Thyroid gland (tissue), 4 donors: ENCODE data around the gene PCP2. TPM values are rescaled to one million over a fixed set of nuclear protein-coding genes. Genes with fewer than 3 reads are reported as not detected.

Source experiments
- DNase-seq, 2 donors: peaks; one replicate each; pipeline ENCODE4 v3.0.0-alpha.2; 2019
- H3K27ac ChIP-seq, 3 donors: fragments of 200-600 bp; sonication (generic); 1 replicate in 2 of 3; 2 replicates in 1 of 3; pipeline ENCODE4 v1.5.1; 2016 to 2019; ENCODE audit warnings: mild to moderate bottlenecking in 1 of 3, moderate library complexity in 1 of 3
- H3K27me3 ChIP-seq: fragments of 200-600 bp; sonication (generic); one replicate; pipeline ENCODE4 v1.5.1; 2019
- H3K36me3 ChIP-seq, 2 donors: fragments of 200-600 bp; sonication (generic); one replicate each; pipeline ENCODE4 v1.5.1; 2016 to 2019
- H3K4me1 ChIP-seq, 2 donors: fragments of 200-600 bp; sonication (generic); one replicate each; pipeline ENCODE4 v1.5.1; 2017 to 2019
- H3K4me3 ChIP-seq, 3 donors: fragments of 200-600 bp; sonication (generic); replicated peaks in 1 of 3; 1 replicate in 2 of 3; 2 replicates in 1 of 3; pipeline ENCODE4 v1.5.1; 2016; ENCODE audit warnings: mild to moderate bottlenecking in 1 of 3
- H3K9me3 ChIP-seq: fragments of 200-600 bp; sonication (generic); one replicate; pipeline ENCODE4 v1.5.1; 2017
- POLR2A ChIP-seq, 2 donors: fragments of 450-650 bp; IDR thresholded peaks; one replicate each; pipeline ENCODE4 v1.6.1; 2017; ENCODE audit warnings: antibody characterized with exemption in 2 of 2, mild to moderate bottlenecking in 2 of 2, moderate library complexity in 1 of 2
- WGBS, 2 donors: methylation state at CpG; one replicate each; pipeline ENCODE4 v1.1.5; 2017; 5-methylcytosine and 5-hydroxymethylcytosine counted together
- intact Hi-C: fragments of 100-400 bp; cut with DNase I; formaldehyde crosslinking; loops from one replicate; pipeline ENCODE4 v1.15.1; 2023
- microRNA-seq: library from miRNA; unstranded; fragments of <30 nt; microRNA quantifications from one replicate; pipeline ENCODE4, GENCODE V29; 2016
- small RNA-seq: library from RNA; depleted of rRNA; stranded (forward); fragments of <200 nt; gene quantifications from one replicate; pipeline ENCODE3, GENCODE V24; 2016
- total RNA-seq, 4 donors: library from RNA; depleted of rRNA; stranded (reverse); fragments of >200 nt; gene quantifications; one replicate each; pipeline ENCODE4 v1.2.3, GENCODE V29; 2016
- TF ChIP-seq, protein P1 (sequence below), 6 experiments: fragments of 200-600 bp in 3 of 6; fragments of 450-650 bp in 3 of 6; sonication (generic) in 3 of 6; IDR thresholded peaks; one replicate each; pipeline ENCODE4 v1.5.1; 2016 to 2019; ENCODE audit warnings: antibody characterized with exemption in 6 of 6, mild to moderate bottlenecking in 2 of 6, inconsistent platforms in 1 of 6, moderate library complexity in 1 of 6

The PCP2 gene
- total RNA-seq, 4 donors from 2014 or later = 1.1 to 1.3 TPM; not detected in 2

DNA sequence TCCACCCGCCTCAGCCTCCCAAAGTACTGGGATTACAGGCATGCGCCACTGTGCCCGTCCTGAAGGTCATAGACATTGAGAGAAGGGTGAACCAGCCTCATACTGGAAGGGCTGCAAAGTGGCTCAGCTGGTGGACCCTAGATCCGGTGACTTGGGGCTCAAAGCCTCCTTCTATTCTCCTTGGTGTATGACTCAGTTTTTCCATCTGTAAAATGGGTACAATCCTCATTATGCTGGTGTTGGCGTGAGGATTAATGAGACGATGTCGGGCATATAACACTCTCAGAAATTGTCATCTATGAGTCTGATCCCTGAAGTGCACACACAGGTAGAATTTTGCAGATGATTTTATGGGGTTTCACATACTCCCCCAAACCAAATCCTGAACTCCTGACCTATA is 43.7 kb downstream of the PCP2 start:
- 87 to 93% methylated on average over 7 of the region's 7 CpGs for WGBS, 2 donors
- Histone ChIP-seq H3K27ac (no peak overlapping the region), H3K4me1 (no peaks in the 10 kb centered on the region), H3K9me3 (no peaks in the 10 kb centered on the region), H3K36me3 (no peaks in the 10 kb centered on the region), H3K27me3 (no peaks in the 10 kb centered on the region), H3K4me3 (no peak overlapping the region)
- intact Hi-C loops = no loop called here
- DNase-seq = no peak
- TF ChIP-seq POLR2A (IDR thresholded peaks at IDR 0.05) = no peak
- TF ChIP-seq, protein P1, sequence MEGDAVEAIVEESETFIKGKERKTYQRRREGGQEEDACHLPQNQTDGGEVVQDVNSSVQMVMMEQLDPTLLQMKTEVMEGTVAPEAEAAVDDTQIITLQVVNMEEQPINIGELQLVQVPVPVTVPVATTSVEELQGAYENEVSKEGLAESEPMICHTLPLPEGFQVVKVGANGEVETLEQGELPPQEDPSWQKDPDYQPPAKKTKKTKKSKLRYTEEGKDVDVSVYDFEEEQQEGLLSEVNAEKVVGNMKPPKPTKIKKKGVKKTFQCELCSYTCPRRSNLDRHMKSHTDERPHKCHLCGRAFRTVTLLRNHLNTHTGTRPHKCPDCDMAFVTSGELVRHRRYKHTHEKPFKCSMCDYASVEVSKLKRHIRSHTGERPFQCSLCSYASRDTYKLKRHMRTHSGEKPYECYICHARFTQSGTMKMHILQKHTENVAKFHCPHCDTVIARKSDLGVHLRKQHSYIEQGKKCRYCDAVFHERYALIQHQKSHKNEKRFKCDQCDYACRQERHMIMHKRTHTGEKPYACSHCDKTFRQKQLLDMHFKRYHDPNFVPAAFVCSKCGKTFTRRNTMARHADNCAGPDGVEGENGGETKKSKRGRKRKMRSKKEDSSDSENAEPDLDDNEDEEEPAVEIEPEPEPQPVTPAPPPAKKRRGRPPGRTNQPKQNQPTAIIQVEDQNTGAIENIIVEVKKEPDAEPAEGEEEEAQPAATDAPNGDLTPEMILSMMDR (IDR thresholded peaks at IDR 0.05) = no peak

DNA sequence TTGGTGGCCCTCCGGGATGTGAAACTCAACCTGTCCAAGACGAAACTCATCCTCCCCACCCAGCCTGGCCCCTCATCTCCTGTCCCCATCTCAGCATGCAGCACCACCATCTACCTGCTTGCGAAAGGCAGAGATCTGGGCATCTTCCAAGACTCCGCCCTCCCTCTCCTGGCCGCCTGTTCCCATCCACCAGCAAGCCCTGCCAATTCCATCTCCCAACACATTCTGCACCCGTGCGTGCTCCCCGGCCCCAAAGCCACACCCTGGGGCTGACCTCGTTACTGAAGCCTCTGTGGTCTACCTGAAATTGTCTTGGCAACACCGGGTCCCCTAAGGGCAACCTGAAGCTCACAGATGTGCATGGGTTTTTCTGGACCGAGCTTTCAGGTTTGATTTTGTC is 51.1 kb downstream of the PCP2 start:
- H3K9me3 ChIP-seq = no peaks in the 10 kb centered on the region
- H3K4me3 ChIP-seq = no peak overlapping the region
- TF ChIP-seq POLR2A (IDR thresholded peaks at IDR 0.05) = no peak
- TF ChIP-seq, protein P1 (IDR thresholded peaks at IDR 0.05) = no peak
- no peaks in the 10 kb centered on the region for H3K4me1 ChIP-seq
- no peaks in the 10 kb centered on the region for H3K27me3 ChIP-seq
- intact Hi-C loops = no loop called here
- 56 to 61% methylated on average over 11 of the region's 11 CpGs for WGBS, 2 donors
- no peaks in the 10 kb centered on the region for H3K36me3 ChIP-seq
- no peak for DNase-seq
- H3K27ac ChIP-seq = no peak overlapping the region

Small RNA genes within 50 kb of the gene (microRNA-seq; reads per million reads assigned to microRNA genes)
- not detected for gene MIR6792

Small RNA genes within 50 kb of the gene (small RNA-seq; reads per million reads assigned to genes)
- gene MIR6792 = not detected

Other genes with a start within 250 kb of the PCP2 start
- gene PEX11G, start 144.7 kb downstream of the PCP2 start, total RNA-seq = 10 to 100 TPM in 1 of 4 donors, 1 to 10 TPM in 3; 2.3 to 11.5 (median 5.5) TPM
- gene ZNF358, start 117.6 kb downstream of the PCP2 start, total RNA-seq = 100 to 1,000 TPM in 1 of 4 donors, 10 to 100 TPM in 3; 57.6 to 102 (median 69.5) TPM
- 10 to 100 TPM in 3 of 4 donors, 1 to 10 TPM in 1; 9.1 to 25.0 (median 14.5) TPM for gene MCOLN1, start 111.1 kb downstream of the PCP2 start, total RNA-seq
- gene PNPLA6, start 98.0 kb downstream of the PCP2 start, total RNA-seq = 10 to 100 TPM; 53.2 to 93.9 (median 84.1) TPM
- 10 to 100 TPM in 3 of 4 donors, 1 to 10 TPM in 1; 9.0 to 25.4 (median 14.2) TPM for gene CAMSAP3, start 37.9 kb downstream of the PCP2 start, total RNA-seq
- 10 to 100 TPM; 53.7 to 77.2 (median 55.4) TPM for gene XAB2, start 4.2 kb downstream of the PCP2 start, total RNA-seq
- gene PET100, start 3.9 kb downstream of the PCP2 start, total RNA-seq = 10 to 100 TPM in 3 of 4 donors, 1 to 10 TPM in 1; 6.0 to 45.5 (median 13.9) TPM
- 10 to 100 TPM; 48.8 to 89.2 (median 70.2) TPM for gene STXBP2, start 3.4 kb upstream of the PCP2 start, total RNA-seq
- not detected for gene RETN, start 35.3 kb upstream of the PCP2 start, total RNA-seq
- gene MCEMP1, start 43.4 kb upstream of the PCP2 start, total RNA-seq = 1 to 10 TPM in 1 of 4 donors, under 1 TPM in 1, not detected in 2; 0.54 to 1.7 TPM
- 100 to 1,000 TPM in 2 of 4 donors, 10 to 100 TPM in 2; 46.8 to 111 (median 93.1) TPM for gene TRAPPC5, start 47.1 kb upstream of the PCP2 start, total RNA-seq
- gene FCER2, start 68.4 kb upstream of the PCP2 start, total RNA-seq = not detected
- gene CLEC4G, start 98.4 kb upstream of the PCP2 start, total RNA-seq = 1 to 10 TPM in 2 of 4 donors, under 1 TPM in 2; 0.22 to 2.0 (median 0.81) TPM
- 1 to 10 TPM; 1.5 to 6.4 (median 3.3) TPM for gene CD209, start 113.8 kb upstream of the PCP2 start, total RNA-seq
- gene CLEC4M, start 129.5 kb upstream of the PCP2 start, total RNA-seq = under 1 TPM in 1 of 4 donors, not detected in 3; 0.13 TPM
- gene EVI5L, start 196.5 kb upstream of the PCP2 start, total RNA-seq = 10 to 100 TPM in 3 of 4 donors, 1 to 10 TPM in 1; 9.8 to 29.3 (median 21.8) TPM
- gene PRR36, start 240.7 kb upstream of the PCP2 start, total RNA-seq = under 1 TPM; 0.13 to 0.45 (median 0.20) TPM